22Rv1 (cell line): ENCODE data around the gene GJA10.

Experiments used
- CTCF ChIP-seq: fragments of 450-650 bp; IDR thresholded peaks from 2 replicates; pipeline ENCODE4 v1.5.1; 2017; ENCODE audit warnings: mild to moderate bottlenecking
- ZFX ChIP-seq: fragments of 450-650 bp; IDR thresholded peaks from 2 replicates; pipeline ENCODE4 v1.6.1; 2017; ENCODE audit warnings: antibody characterized with exemption, borderline replicate concordance

GRCh38 chr6:89938014-89938413, 43.7 kb downstream of the GJA10 start:
- TF ChIP-seq CTCF (no peak), ZFX (no peak)
